ENCODE measurements around the gene KLHL22. TPM values are rescaled to one million over a fixed set of nuclear protein-coding genes. Genes with fewer than 3 reads are reported as not detected.

The KLHL22 gene
- total RNA-seq, 1 experiment from 2014 or later, result 20.0 TPM

DNA sequence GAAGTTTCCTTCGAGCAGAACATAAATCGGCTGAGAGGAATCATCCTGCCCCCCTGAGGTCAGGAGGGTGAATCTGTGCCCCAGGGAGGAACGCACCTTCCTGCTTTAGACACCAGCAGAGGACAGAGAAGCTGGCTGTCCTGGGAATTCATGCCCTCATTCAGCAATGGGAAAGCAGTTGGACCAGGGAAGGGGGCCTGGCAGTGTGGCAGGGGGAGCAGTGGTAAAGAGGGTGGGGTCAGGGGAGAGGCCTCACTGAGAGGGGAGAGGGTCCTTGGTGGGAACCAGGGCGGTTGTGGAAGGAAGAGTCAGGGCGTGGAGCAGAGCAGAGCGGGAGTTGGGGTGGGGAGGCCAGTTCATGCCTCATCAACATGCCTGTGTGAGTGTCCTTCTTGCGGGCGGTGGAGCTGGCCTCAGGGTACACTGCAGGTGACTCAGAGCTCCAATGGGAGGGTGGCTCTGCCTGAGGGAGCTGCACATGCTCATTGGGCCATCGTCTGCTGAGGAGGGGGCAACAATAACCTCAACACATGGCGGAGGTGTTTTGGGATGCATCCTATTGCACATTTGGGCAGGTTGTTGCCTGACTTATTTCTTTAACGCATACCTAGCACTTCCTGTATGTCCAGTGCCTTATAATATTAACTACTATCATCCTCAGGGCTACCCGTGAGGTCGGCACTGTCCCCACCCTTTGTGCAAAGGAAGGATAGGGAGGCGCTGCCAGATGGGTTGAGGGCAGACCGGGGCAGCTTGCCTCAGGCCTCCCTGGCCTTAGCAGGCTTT is 35.0 kb upstream of the KLHL22 start:
- H3K4me1 ChIP-seq (replicated peaks; ENCODE audit: insufficient read depth), result peaks cover 61% of the 10 kb centered on the region
- peaks cover 79% of the 10 kb centered on the region for H3K79me2 ChIP-seq (ENCODE audit: low read depth)
- intact Hi-C loops (cut with micrococcal nuclease; ENCODE audit: unreplicated experiment), result loop anchor here (1.0 kb wide), 3 partner anchors 21 to 39 kb away; no protein-coding TSS in a partner anchor
- peak; percentile 81 to 82 for DNase-seq
- CTCF ChIA-PET, result interaction anchor here (0.5 kb wide), 1 partner anchor 34 kb away, joined by 4 read pairs; no protein-coding TSS in a partner anchor
- POLR2A ChIA-PET (ENCODE audit: unreplicated experiment), result interaction anchor here (0.7 to 1.4 kb wide), 3 partner anchors 20 to 26 kb away, joined by 4 to 29 read pairs (median 4); no protein-coding TSS in a partner anchor
- no peaks in the 10 kb centered on the region for H3K9me2 ChIP-seq (ENCODE audit: insufficient read depth)
- TSS peak; percentile 97 for BruUV-seq (replicated peaks)
- no peaks in the 10 kb centered on the region for H4K20me1 ChIP-seq (ENCODE audit: insufficient read depth)
- no peaks in the 10 kb centered on the region for H3K36me3 ChIP-seq (ENCODE audit: low read depth)
- no peaks in the 10 kb centered on the region for H3K9me3 ChIP-seq (ENCODE audit: insufficient read depth, low read depth)
- H3K4me2 ChIP-seq, result peak overlapping the region; percentile 80
- peak overlapping the region; percentile 97 for H3K27ac ChIP-seq
- peak overlapping the region; percentile 33; the same call in 1 of the 2 replicates for H3K4me3 ChIP-seq
- TF ChIP-seq EZH2 (IDR thresholded peaks at IDR 0.05; ENCODE audit: low read depth), result no peak
- TF ChIP-seq, protein P1, sequence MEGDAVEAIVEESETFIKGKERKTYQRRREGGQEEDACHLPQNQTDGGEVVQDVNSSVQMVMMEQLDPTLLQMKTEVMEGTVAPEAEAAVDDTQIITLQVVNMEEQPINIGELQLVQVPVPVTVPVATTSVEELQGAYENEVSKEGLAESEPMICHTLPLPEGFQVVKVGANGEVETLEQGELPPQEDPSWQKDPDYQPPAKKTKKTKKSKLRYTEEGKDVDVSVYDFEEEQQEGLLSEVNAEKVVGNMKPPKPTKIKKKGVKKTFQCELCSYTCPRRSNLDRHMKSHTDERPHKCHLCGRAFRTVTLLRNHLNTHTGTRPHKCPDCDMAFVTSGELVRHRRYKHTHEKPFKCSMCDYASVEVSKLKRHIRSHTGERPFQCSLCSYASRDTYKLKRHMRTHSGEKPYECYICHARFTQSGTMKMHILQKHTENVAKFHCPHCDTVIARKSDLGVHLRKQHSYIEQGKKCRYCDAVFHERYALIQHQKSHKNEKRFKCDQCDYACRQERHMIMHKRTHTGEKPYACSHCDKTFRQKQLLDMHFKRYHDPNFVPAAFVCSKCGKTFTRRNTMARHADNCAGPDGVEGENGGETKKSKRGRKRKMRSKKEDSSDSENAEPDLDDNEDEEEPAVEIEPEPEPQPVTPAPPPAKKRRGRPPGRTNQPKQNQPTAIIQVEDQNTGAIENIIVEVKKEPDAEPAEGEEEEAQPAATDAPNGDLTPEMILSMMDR (conservative IDR thresholded peaks at IDR 0.05), result no peak
- peaks cover 50% of the 10 kb centered on the region for H3F3A ChIP-seq (ENCODE audit: insufficient read depth, low read depth)
- no peaks in the 10 kb centered on the region for H3K27me3 ChIP-seq (ENCODE audit: insufficient read depth, low read depth)
- H2AFZ ChIP-seq, result no peak overlapping the region

DNA sequence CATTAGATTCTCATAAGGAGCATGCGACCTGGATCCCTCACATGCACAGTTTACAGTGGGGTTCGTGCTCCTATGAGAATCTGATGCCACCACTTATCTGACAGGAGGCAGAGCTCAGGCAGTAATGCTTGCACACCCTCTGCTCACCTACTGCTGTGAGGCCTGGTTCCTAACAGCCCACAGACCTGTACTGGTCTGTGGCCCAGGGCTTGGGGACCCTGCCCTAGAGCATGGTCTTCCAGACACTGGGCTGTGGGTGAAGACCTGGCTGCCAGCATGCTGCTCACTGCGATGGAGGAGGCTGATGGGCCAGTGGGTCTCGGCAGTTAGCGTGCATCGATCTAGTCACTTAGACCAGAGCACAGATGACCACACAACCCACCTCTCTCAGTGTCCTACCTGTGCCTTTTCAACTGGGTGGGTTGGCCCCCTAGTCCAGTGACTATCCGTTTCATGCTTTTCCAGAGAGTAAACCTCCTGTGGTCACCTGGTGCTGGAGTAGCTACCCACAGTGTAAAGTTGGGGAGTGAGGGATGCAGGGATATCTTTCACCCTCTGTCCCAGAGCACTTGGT is 32.9 kb upstream of the KLHL22 start:
- H3K9me3 ChIP-seq (ENCODE audit: insufficient read depth, low read depth), result no peaks in the 10 kb centered on the region
- CTCF ChIA-PET, result no interaction called here
- POLR2A ChIA-PET (ENCODE audit: unreplicated experiment), result no interaction called here
- H3K27me3 ChIP-seq (ENCODE audit: insufficient read depth, low read depth), result no peaks in the 10 kb centered on the region
- H3K4me1 ChIP-seq (replicated peaks; ENCODE audit: insufficient read depth), result peaks cover 61% of the 10 kb centered on the region
- TF ChIP-seq, protein P1 (conservative IDR thresholded peaks at IDR 0.05), result no peak
- intact Hi-C loops (cut with micrococcal nuclease; ENCODE audit: unreplicated experiment), result no loop called here
- no peaks in the 10 kb centered on the region for H3K36me3 ChIP-seq (ENCODE audit: low read depth)
- DNase-seq, result no peak
- H2AFZ ChIP-seq, result no peak overlapping the region
- peak overlapping the region; percentile 97 for H3K27ac ChIP-seq
- H3K79me2 ChIP-seq (ENCODE audit: low read depth), result peaks cover 75% of the 10 kb centered on the region
- H4K20me1 ChIP-seq (ENCODE audit: insufficient read depth), result peaks cover 2% of the 10 kb centered on the region; the same call in 1 of the 2 replicates
- no peak overlapping the region for H3K4me3 ChIP-seq
- peaks cover 50% of the 10 kb centered on the region for H3F3A ChIP-seq (ENCODE audit: insufficient read depth, low read depth)
- BruUV-seq (replicated peaks), result no TSS peak
- no peaks in the 10 kb centered on the region for H3K9me2 ChIP-seq (ENCODE audit: insufficient read depth)
- H3K4me2 ChIP-seq, result no peak overlapping the region

DNA sequence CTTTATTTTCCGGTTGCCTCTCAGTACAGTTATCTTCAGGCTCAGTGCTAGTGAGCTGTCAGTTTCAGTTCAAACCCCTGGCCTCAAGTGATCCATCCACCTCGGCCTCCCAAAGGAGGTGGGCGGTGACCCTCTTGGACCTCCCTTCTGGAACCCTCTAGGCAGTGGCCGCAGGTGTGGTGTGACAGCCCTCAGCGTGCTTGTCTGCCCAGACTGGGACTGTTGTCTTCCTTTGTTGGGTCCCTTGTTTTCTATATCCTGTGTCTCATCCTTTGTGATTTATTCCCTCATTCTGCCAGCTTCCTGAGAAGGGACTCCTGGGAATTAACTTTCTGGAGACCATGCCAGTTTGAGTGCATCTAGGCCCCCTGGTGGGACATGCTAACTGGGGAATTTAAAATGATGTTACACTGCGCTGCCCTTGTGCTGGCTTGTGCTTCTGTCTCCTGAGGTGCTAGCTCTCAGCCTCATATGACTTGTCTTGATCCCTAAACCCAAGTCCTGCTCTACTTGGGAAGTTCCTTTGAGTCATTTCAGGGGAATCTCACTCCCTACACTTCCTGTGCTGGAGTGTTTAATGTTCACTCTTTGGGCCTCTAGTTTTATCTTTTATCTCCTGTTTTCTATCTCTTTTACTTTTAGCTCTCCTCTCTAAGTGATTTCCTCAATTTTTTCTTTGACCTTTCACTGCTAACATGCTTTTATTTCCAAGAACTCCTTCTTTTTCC is 31.2 kb upstream of the KLHL22 start:
- no peaks in the 10 kb centered on the region for H3K9me2 ChIP-seq (ENCODE audit: insufficient read depth)
- peaks cover 46% of the 10 kb centered on the region for H3K4me1 ChIP-seq (replicated peaks; ENCODE audit: insufficient read depth)
- H3K79me2 ChIP-seq (ENCODE audit: low read depth), result peaks cover 74% of the 10 kb centered on the region
- TF ChIP-seq EZH2 (IDR thresholded peaks at IDR 0.05; ENCODE audit: low read depth), result no peak
- TF ChIP-seq, protein P1 (conservative IDR thresholded peaks at IDR 0.05), result no peak
- H3F3A ChIP-seq (ENCODE audit: insufficient read depth, low read depth), result peaks cover 41% of the 10 kb centered on the region
- H3K9me3 ChIP-seq (ENCODE audit: insufficient read depth, low read depth), result no peaks in the 10 kb centered on the region
- CTCF ChIA-PET, result no interaction called here
- H3K27me3 ChIP-seq (ENCODE audit: insufficient read depth, low read depth), result no peaks in the 10 kb centered on the region
- POLR2A ChIA-PET (ENCODE audit: unreplicated experiment), result no interaction called here
- H3K36me3 ChIP-seq (ENCODE audit: low read depth), result no peaks in the 10 kb centered on the region
- peaks cover 10% of the 10 kb centered on the region; the same call in 1 of the 2 replicates for H4K20me1 ChIP-seq (ENCODE audit: insufficient read depth)
- no peak overlapping the region for H2AFZ ChIP-seq
- intact Hi-C loops (cut with micrococcal nuclease; ENCODE audit: unreplicated experiment), result no loop called here
- no TSS peak for BruUV-seq (replicated peaks)
- peak overlapping the region; percentile 7; the same call in 1 of the 2 replicates for H3K4me2 ChIP-seq
- peak overlapping the region; percentile 49; the same call in 1 of the 2 replicates for H3K27ac ChIP-seq
- DNase-seq, result no peak
- no peak overlapping the region for H3K4me3 ChIP-seq

Data from PC-9 (cell line).